Panc1 (cell line): ENCODE results near the gene KIF26A. TPM values are rescaled to one million over a fixed set of nuclear protein-coding genes. Genes with fewer than 3 reads are reported as not detected.

ENCODE experiments used
- ATAC-seq: fragments of 200-7000 bp; cut with Tn5 transposase; 2 replicates; pipeline ENCODE4 v1.9.1; 2020; ENCODE audit warnings: mild to moderate bottlenecking, moderate library complexity
- BruUV-seq: library from RNA; stranded (reverse); fragments of 400-500 nt; replicated peaks from 2 replicates; lab custom pipeline; 2021; lab: Mats Ljungman, UMichigan
- CTCF ChIA-PET: fragments of 300-600 bp; sonication (Branson Sonifier 250); formaldehyde crosslinking; loops from one replicate; lab custom pipeline; 2022; ENCODE audit warnings: antibody characterized with exemption; lab: Charles Lee
- POLR2A ChIA-PET: fragments of 300-600 bp; sonication (Branson Sonifier 250); formaldehyde crosslinking; loops from one replicate; lab custom pipeline; 2022; ENCODE audit warnings: antibody characterized with exemption; lab: Charles Lee
- DNase-seq: peaks from one replicate; pipeline ENCODE4 v3.0.0-alpha.2; 2010; ENCODE audit warnings: low read depth, low spot score
- H3K27ac ChIP-seq: 2 replicates; pipeline ENCODE4 v1.5.1; 2011; ENCODE audit warnings: mild to moderate bottlenecking, low read length, inconsistent platforms
- H3K27me3 ChIP-seq: fragments of 200-500 bp; sonication (Bioruptor generic); 2 replicates; pipeline ENCODE4 v1.6.0; 2014; ENCODE audit warnings: low read length, inconsistent platforms; ENCODE audit not compliant: control insufficient read depth, insufficient read depth
- H3K36me3 ChIP-seq: fragments of 200-500 bp; sonication (Bioruptor generic); 2 replicates; pipeline ENCODE4 v1.5.1; 2014; ENCODE audit warnings: inconsistent platforms, mild to moderate bottlenecking, low read length, moderate library complexity; ENCODE audit not compliant: control insufficient read depth, insufficient read depth
- H3K4me1 ChIP-seq: 2 replicates; pipeline ENCODE4 v1.5.1; 2011; ENCODE audit warnings: inconsistent platforms, mild to moderate bottlenecking, low read length, moderate library complexity; ENCODE audit not compliant: control insufficient read depth, insufficient read depth
- H3K4me3 ChIP-seq, 2 experiments: 2 replicates each; pipeline ENCODE4 v1.5.1; 2011 to 2012; ENCODE audit warnings: low read depth in 2 of 2, low read length in 2 of 2, mild to moderate bottlenecking in 2 of 2, inconsistent platforms in 1 of 2, moderate library complexity in 1 of 2
- H3K9me3 ChIP-seq: fragments of 200-500 bp; sonication (Bioruptor generic); 2 replicates; pipeline ENCODE4 v1.5.1; 2014; ENCODE audit warnings: low read depth, mild to moderate bottlenecking, inconsistent platforms, low read length, moderate library complexity; ENCODE audit not compliant: control insufficient read depth, insufficient read depth
- POLR2AphosphoS5 ChIP-seq: IDR thresholded peaks from 2 replicates; pipeline ENCODE4 v1.6.1; 2012; ENCODE audit warnings: mild to moderate bottlenecking, low read depth, low read length, moderate library complexity
- REST ChIP-seq, 2 experiments: IDR thresholded peaks; 2 replicates each; pipeline ENCODE4 v1.6.1; 2011 to 2012; ENCODE audit warnings: low read depth in 2 of 2, control low read depth in 1 of 2, low read length in 1 of 2, mild to moderate bottlenecking in 1 of 2, moderate library complexity in 1 of 2; ENCODE audit not compliant: insufficient read depth in 1 of 2
- SIN3A ChIP-seq: IDR thresholded peaks from 2 replicates; pipeline ENCODE4 v1.6.1; 2012; ENCODE audit warnings: low read depth, mild to moderate bottlenecking, low read length, moderate library complexity, borderline replicate concordance; ENCODE audit not compliant: insufficient read depth
- TCF7L2 ChIP-seq: IDR thresholded peaks from 2 replicates; pipeline ENCODE4 v1.6.1; 2011; ENCODE audit warnings: mild to moderate bottlenecking, low read depth, low read length, inconsistent platforms
- in situ Hi-C: cut with HindIII; loops from 2 replicates; pipeline ENCODE4 v1.10.0; 2016; ENCODE audit warnings: low sequenced_read_pairs, low pct_unique_long_range_greater_than_20kb
- intact Hi-C: fragments of 100-400 bp; cut with micrococcal nuclease; formaldehyde crosslinking; loops from one replicate; pipeline ENCODE4 v1.10.0; 2022; ENCODE audit not compliant: unreplicated experiment
- total RNA-seq: library from RNA; stranded (reverse); gene quantifications from one replicate; pipeline ENCODE4 v1.2.1, GENCODE V29; 2021; ENCODE audit not compliant: unreplicated experiment
- TF ChIP-seq, protein P1 (sequence below): fragments of 450-650 bp; IDR thresholded peaks from 2 replicates; pipeline ENCODE4 v1.5.1; 2017; ENCODE audit warnings: mild to moderate bottlenecking

KIF26A gene
- total RNA-seq, 1 experiment from 2014 or later, result 4.4 TPM

DNA sequence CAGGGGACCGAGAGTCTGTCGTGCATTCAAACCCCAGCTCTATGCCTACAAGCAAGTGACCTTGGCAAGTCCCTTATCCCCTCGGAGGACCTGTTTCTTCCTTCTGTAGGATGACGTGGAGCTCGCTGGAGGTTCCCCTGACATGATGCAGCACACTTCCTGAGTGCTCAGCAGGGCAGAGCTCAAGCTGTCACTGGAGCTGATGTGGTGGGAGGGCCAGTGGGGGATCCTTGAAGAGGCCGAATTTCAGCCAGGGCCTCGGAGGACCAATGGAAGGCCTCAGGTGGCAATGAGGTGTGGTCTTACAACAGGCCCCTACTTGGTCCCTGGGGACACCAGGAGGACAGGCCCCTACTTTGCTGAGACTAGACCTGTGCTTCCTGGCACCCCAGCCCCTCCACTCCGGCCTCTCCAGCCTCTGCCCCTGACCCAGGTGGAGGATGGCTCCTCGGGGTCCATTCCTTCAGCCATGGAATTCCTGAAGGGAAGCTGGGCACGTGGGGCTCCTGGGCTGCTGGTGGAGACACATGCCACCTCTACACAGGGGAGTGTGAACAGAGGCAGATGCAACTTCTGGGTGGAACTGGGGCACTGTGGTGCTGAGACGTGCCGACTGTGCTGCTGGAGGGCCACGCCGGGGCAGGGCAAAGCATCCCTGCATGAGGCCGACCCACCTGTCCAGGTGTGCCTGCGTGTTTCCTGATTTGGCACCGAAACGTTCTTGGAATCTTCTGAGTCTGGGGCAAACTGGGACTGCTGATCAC, 18.7 kb upstream of the KIF26A start:
- Histone ChIP-seq H3K4me3 (no peak overlapping the region), H3K36me3 (no peaks in the 10 kb centered on the region; the same call in 1 of the 2 replicates), H3K27me3 (no peaks in the 10 kb centered on the region; the same call in 1 of the 2 replicates), H3K27ac (no peak overlapping the region), H3K9me3 (peaks cover 7% of the 10 kb centered on the region; the same call in 1 of the 2 replicates), H3K4me1 (no peaks in the 10 kb centered on the region)
- no TSS peak for BruUV-seq
- in situ Hi-C loops (no loop called here), intact Hi-C loops (no loop called here)
- ChIA-PET POLR2A (no interaction called here), CTCF (no interaction called here)
- TF ChIP-seq REST (IDR thresholded peaks at IDR 0.05; ENCODE audit: insufficient read depth in 1 of 2, low read depth in 2 of 2, low read length in 1 of 2), result no peak
- no peak for TF ChIP-seq TCF7L2
- no peak for TF ChIP-seq POLR2AphosphoS5
- no peak for TF ChIP-seq SIN3A
- TF ChIP-seq, protein P1, sequence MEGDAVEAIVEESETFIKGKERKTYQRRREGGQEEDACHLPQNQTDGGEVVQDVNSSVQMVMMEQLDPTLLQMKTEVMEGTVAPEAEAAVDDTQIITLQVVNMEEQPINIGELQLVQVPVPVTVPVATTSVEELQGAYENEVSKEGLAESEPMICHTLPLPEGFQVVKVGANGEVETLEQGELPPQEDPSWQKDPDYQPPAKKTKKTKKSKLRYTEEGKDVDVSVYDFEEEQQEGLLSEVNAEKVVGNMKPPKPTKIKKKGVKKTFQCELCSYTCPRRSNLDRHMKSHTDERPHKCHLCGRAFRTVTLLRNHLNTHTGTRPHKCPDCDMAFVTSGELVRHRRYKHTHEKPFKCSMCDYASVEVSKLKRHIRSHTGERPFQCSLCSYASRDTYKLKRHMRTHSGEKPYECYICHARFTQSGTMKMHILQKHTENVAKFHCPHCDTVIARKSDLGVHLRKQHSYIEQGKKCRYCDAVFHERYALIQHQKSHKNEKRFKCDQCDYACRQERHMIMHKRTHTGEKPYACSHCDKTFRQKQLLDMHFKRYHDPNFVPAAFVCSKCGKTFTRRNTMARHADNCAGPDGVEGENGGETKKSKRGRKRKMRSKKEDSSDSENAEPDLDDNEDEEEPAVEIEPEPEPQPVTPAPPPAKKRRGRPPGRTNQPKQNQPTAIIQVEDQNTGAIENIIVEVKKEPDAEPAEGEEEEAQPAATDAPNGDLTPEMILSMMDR, result no peak
- DNase-seq, result no peak
- ATAC-seq, result no peak

- Histone ChIP-seq H3K27me3 (no peaks in the 10 kb centered on the region; the same call in 1 of the 2 replicates), H3K9me3 (peaks cover 11% of the 10 kb centered on the region; the same call in 1 of the 2 replicates), H3K4me3 (no peak overlapping the region), H3K4me1 (no peaks in the 10 kb centered on the region), H3K36me3 (no peaks in the 10 kb centered on the region; the same call in 1 of the 2 replicates), H3K27ac (no peak overlapping the region)
- in situ Hi-C loops, result no loop called here
- intact Hi-C loops, result no loop called here
- ATAC-seq, result no peak
- no peak for DNase-seq
- CTCF ChIA-PET, result no interaction called here
- BruUV-seq, result no TSS peak
- TF ChIP-seq POLR2AphosphoS5 (no peak), REST (IDR thresholded peaks at IDR 0.05; ENCODE audit: insufficient read depth in 1 of 2, low read depth in 2 of 2, low read length in 1 of 2) (no peak)
- TF ChIP-seq, protein P1, result no peak
- POLR2A ChIA-PET, result no interaction called here
Observed at GRCh38 chr14:104120281-104120741, 18.1 kb upstream of the KIF26A start.
